Spleen (tissue), 11 donors: ENCODE results near the gene TBC1D20. TPM values are rescaled to one million over a fixed set of nuclear protein-coding genes. Genes with fewer than 3 reads are reported as not detected.
"Not testable (repeated sequence)": the region's sequence is repeated elsewhere in the genome, so short reads cannot be mapped to it uniquely, and the experiment has no call there.

Experiments used
- DNase-seq: peaks from one replicate; pipeline ENCODE4 v3.0.0-alpha.2; 2020
- H3K27ac ChIP-seq, 8 donors: fragments of 200-600 bp; sonication (generic) in 7 of 8; 1 replicate in 4 of 8; 2 replicates in 4 of 8; pipeline versions ENCODE4 v1.5.0 to v1.8.0; 2016 to 2021; ENCODE audit warnings: inconsistent platforms in 4 of 8, mild to moderate bottlenecking in 4 of 8, moderate library complexity in 1 of 8
- H3K27me3 ChIP-seq, 7 donors: fragments of 200-600 bp; sonication (generic) in 6 of 7; replicated peaks in 1 of 7; 1 replicate in 4 of 7; 2 replicates in 3 of 7; pipeline versions ENCODE4 v1.5.0 to v1.8.0; 2016 to 2021; ENCODE audit warnings: inconsistent platforms in 3 of 7, mild to moderate bottlenecking in 1 of 7
- H3K36me3 ChIP-seq, 6 donors: fragments of 200-600 bp; sonication (generic) in 5 of 6; 1 replicate in 4 of 6; 2 replicates in 2 of 6; pipeline versions ENCODE4 v1.5.0 to v1.8.0; 2016 to 2021; ENCODE audit warnings: inconsistent platforms in 2 of 6
- H3K4me1 ChIP-seq, 6 donors: fragments of 200-600 bp; sonication (generic) in 5 of 6; 1 replicate in 3 of 6; 2 replicates in 3 of 6; pipeline versions ENCODE4 v1.5.0 to v1.8.0; 2016 to 2021; ENCODE audit warnings: inconsistent platforms in 3 of 6
- H3K4me3 ChIP-seq, 8 donors: fragments of 200-600 bp; sonication (generic) in 7 of 8; 1 replicate in 4 of 8; 2 replicates in 4 of 8; pipeline versions ENCODE4 v1.5.0 to v1.8.0; 2016 to 2021; ENCODE audit warnings: inconsistent platforms in 4 of 8, mild to moderate bottlenecking in 4 of 8, moderate library complexity in 2 of 8
- H3K9me3 ChIP-seq, 8 donors: fragments of 200-600 bp; sonication (generic) in 7 of 8; 1 replicate in 4 of 8; 2 replicates in 4 of 8; pipeline versions ENCODE4 v1.5.0 to v1.8.0; 2016 to 2021; ENCODE audit warnings: inconsistent platforms in 4 of 8
- POLR2A ChIP-seq, 3 donors: fragments of 450-650 bp; IDR thresholded peaks; one replicate each; pipeline ENCODE4 v1.5.1; 2017; ENCODE audit warnings: antibody characterized with exemption in 3 of 3, mild to moderate bottlenecking in 1 of 3
- POLR2AphosphoS5 ChIP-seq, 3 donors: sonication (generic); formaldehyde crosslinking; IDR thresholded peaks; one replicate each; pipeline ENCODE4 v1.5.1; 2017; ENCODE audit warnings: antibody characterized with exemption in 3 of 3
- WGBS, 5 donors: extraction: QIAGEN DNeasy Blood & Tissue Kit in 3 of 5; methylation state at CpG; one replicate each; pipeline versions ENCODE4 v1.1.5 to v1.1.7; 2013 to 2018; 5-methylcytosine and 5-hydroxymethylcytosine counted together
- intact Hi-C: fragments of 100-400 bp; cut with DNase I; formaldehyde crosslinking; loops from one replicate; pipeline ENCODE4 v1.15.0; 2023; ENCODE audit warnings: low total_unique reads
- polyA plus RNA-seq, 3 donors: library from polyadenylated mRNA; stranded (reverse); fragments of 200-250 nt; gene quantifications; one replicate each; pipeline ENCODE4 v1.2.1, GENCODE V29; 2013
- total RNA-seq, 7 donors: library from RNA; depleted of rRNA in 3 of 7; stranded (reverse); fragments of >200 nt in 3 of 7; fragmentation: NEBNext Ultra II Directional in 4 of 7; extraction: Animal tissue kit (Norgen Biotek cat#: 25700) in 4 of 7; gene quantifications; one replicate each; pipeline versions ENCODE4 v1.1.0 to v1.2.1, GENCODE V29; 2016 to 2021
- TF ChIP-seq, protein P1 (sequence below), 11 experiments: fragments of 200-600 bp in 7 of 11; fragments of 450-650 bp in 4 of 11; sonication (generic) in 4 of 11; IDR thresholded peaks in 8 of 11; conservative IDR thresholded peaks in 3 of 11; 1 replicate in 7 of 11; 2 replicates in 4 of 11; pipeline versions ENCODE4 v1.4.0 to v1.8.0; 2016 to 2021; ENCODE audit warnings: antibody characterized with exemption in 11 of 11, inconsistent platforms in 4 of 11, mild to moderate bottlenecking in 1 of 11
- donor health status: healthy with polysubstance abuse.
- donor health status: DM: no; HTN: no; CAD: no; lungs with moderate emphysema.
- donor health status: DM: no; HTN: no; CAD: no.
- donor health status: Bipolar disorder and iron deficiency.
- donor health status: healthy.
- donor health status: DM: no; HTN: no; CAD: no.
- donor health status: DM: yes; HTN: yes; CAD: no.

The TBC1D20 gene
- total and polyA plus RNA-seq, 10 donors: 9.2 to 41.0 (median 32.8) TPM

DNA sequence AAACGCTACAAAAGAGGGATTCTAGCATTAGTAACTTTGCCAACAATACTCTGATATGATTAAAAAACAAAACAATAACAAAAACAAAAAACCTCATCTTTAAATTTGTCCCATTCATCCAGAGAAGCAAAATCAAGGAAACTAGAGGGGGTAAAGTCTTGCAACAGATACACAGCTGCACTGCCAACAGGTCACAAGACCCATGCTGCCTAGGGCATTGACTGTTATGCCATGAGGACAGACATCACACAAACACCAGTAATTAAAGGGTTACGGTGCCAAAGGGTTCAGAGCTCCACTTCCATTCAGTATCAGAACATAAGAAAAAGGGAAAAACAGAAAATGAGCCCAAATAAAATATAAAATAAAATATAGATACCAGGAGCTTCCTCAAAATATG, 1.6 kb downstream of the TBC1D20 start:
- H3K4me1 ChIP-seq: peaks cover 25 to 64% (median 51%) of the 10 kb centered on the region in 6 donors
- H3K36me3 ChIP-seq: no peaks in the 10 kb centered on the region
- DNase-seq: no peak
- peak overlapping the region in 1 of 8 donors; percentile 97 for H3K27ac ChIP-seq
- H3K9me3 ChIP-seq: no peaks in the 10 kb centered on the region
- no peaks in the 10 kb centered on the region for H3K27me3 ChIP-seq
- H3K4me3 ChIP-seq: peak overlapping the region in 3 of 8 donors; percentile 86 to 92 (median 87)
- intact Hi-C loops: no loop called here
- TF ChIP-seq POLR2A (IDR thresholded peaks at IDR 0.05) (no peak), POLR2AphosphoS5 (IDR thresholded peaks at IDR 0.05) (no peak)
- TF ChIP-seq, protein P1, sequence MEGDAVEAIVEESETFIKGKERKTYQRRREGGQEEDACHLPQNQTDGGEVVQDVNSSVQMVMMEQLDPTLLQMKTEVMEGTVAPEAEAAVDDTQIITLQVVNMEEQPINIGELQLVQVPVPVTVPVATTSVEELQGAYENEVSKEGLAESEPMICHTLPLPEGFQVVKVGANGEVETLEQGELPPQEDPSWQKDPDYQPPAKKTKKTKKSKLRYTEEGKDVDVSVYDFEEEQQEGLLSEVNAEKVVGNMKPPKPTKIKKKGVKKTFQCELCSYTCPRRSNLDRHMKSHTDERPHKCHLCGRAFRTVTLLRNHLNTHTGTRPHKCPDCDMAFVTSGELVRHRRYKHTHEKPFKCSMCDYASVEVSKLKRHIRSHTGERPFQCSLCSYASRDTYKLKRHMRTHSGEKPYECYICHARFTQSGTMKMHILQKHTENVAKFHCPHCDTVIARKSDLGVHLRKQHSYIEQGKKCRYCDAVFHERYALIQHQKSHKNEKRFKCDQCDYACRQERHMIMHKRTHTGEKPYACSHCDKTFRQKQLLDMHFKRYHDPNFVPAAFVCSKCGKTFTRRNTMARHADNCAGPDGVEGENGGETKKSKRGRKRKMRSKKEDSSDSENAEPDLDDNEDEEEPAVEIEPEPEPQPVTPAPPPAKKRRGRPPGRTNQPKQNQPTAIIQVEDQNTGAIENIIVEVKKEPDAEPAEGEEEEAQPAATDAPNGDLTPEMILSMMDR (IDR thresholded peaks at IDR 0.05 in 8 of 11, conservative IDR thresholded peaks at IDR 0.05 in 3 of 11): no peak
- 58 to 78% (median 63%) methylated on average over 2 of the region's 2 CpGs for WGBS, 5 donors

DNA sequence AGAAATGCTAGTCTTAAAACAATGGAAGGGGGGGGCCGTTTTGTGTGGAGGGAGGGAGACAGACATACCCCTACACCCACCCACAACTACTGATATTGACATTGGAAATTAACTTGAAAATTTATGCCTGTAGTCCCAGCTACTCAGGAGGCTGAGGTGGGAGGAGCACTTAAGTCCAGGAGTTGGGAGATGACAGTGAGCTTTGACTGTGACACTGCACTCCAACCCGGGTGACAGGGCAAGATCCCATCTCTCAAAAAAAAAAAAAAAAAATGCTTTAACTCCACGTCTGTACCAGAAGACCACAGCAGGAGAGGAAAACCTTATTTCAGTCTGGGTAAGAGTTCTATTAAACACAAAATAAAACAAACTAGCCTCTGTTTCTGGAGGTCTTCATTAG, 2.2 kb downstream of the TBC1D20 start:
- no peak for DNase-seq
- peaks cover 25 to 68% (median 51%) of the 10 kb centered on the region in 6 donors for H3K4me1 ChIP-seq
- TF ChIP-seq POLR2A (IDR thresholded peaks at IDR 0.05): no peak
- TF ChIP-seq, protein P1 (IDR thresholded peaks at IDR 0.05 in 8 of 11, conservative IDR thresholded peaks at IDR 0.05 in 3 of 11): no peak
- TF ChIP-seq POLR2AphosphoS5 (IDR thresholded peaks at IDR 0.05): no peak
- H3K9me3 ChIP-seq: no peaks in the 10 kb centered on the region
- H3K27ac ChIP-seq: no peak overlapping the region
- no peaks in the 10 kb centered on the region for H3K36me3 ChIP-seq
- WGBS, 5 donors: 26 to 46% (median 43%) methylated on average over 3 of the region's 3 CpGs
- H3K27me3 ChIP-seq: no peaks in the 10 kb centered on the region
- intact Hi-C loops: no loop called here
- peak overlapping the region in 1 of 8 donors; percentile 92 for H3K4me3 ChIP-seq

DNA sequence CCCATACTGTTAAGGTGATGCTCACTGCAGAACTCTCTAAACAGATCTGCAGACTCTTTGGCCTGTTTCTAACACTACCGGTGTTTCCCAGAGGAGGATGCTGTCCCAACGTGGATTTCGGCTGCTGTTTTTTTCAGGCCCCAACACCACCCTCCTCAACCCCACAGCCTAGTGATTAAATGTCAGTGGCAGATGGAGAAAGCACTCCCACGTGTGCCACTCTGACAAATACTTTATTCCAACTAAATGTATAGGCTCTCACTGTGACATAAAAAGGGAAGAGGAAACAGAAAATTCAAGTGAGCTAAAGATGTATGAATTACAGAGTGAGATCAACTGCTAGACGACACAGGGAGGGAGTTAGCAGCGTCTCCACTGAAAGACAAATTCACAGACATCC, 3.6 kb downstream of the TBC1D20 start:
- H3K4me3 ChIP-seq: no peak overlapping the region
- TF ChIP-seq, protein P1 (IDR thresholded peaks at IDR 0.05 in 8 of 11, conservative IDR thresholded peaks at IDR 0.05 in 3 of 11): no peak
- no peak for TF ChIP-seq POLR2A (IDR thresholded peaks at IDR 0.05)
- H3K4me1 ChIP-seq: peaks cover 25 to 71% (median 51%) of the 10 kb centered on the region in 6 donors
- H3K9me3 ChIP-seq: no peaks in the 10 kb centered on the region
- DNase-seq: no peak
- intact Hi-C loops: no loop called here
- H3K27me3 ChIP-seq: no peaks in the 10 kb centered on the region
- H3K36me3 ChIP-seq: no peaks in the 10 kb centered on the region
- 40 to 50% (median 46%) methylated on average over 6 of the region's 6 CpGs for WGBS, 5 donors
- peak overlapping the region in 1 of 8 donors; percentile 28 for H3K27ac ChIP-seq

DNA sequence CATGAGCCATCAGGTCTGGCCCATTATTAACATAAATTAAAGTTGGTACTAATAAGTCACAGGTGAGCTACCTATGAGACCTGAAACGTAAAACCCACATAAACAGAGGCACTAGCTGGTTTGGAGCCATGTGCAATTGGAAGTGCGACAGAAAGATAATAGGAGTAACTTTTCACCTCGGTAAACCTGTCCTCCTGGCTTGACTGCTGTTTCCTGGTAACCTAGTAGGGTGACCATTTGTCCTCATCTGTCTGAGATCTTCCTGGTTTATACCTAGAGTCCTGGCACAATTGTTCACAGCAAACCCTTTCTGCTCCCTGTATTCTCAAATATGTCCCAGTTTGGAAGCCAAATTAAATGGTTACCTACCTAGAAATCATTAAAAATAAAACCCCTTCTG, 7.4 kb downstream of the TBC1D20 start:
- no peak overlapping the region for H3K27ac ChIP-seq
- DNase-seq: no peak
- TF ChIP-seq POLR2A (IDR thresholded peaks at IDR 0.05) (no peak), POLR2AphosphoS5 (IDR thresholded peaks at IDR 0.05) (no peak)
- TF ChIP-seq, protein P1 (IDR thresholded peaks at IDR 0.05 in 8 of 11, conservative IDR thresholded peaks at IDR 0.05 in 3 of 11): no peak
- H3K9me3 ChIP-seq: no peaks in the 10 kb centered on the region
- intact Hi-C loops: no loop called here
- no peak overlapping the region for H3K4me3 ChIP-seq
- peaks cover 7 to 60% (median 28%) of the 10 kb centered on the region in 6 donors for H3K4me1 ChIP-seq
- 77 to 89% (median 86%) methylated on average over 3 of the region's 3 CpGs for WGBS, 5 donors
- peaks cover 0 to 17% (median 0%) of the 10 kb centered on the region in 6 donors for H3K36me3 ChIP-seq
- no peaks in the 10 kb centered on the region for H3K27me3 ChIP-seq

DNA sequence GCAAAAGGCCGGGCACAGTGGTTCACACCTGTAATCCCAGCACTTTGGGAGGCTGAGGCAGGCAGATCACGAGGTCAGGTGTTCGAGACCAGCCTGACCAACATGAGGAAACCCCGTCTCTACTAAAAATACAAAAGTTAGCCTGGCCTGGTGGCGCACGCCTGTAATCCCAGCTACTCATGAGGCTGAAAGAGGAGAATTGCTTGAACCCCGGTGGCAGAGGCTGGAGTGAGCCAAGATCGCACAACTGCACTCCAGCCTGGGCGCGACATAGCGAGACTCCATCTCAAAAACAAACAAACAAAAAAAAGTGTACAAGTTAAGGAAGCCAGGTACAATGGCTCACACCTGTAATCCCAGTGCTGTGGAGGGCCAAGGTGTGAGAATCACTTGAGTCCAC, 10.3 kb downstream of the TBC1D20 start:
- DNase-seq, H3K27ac ChIP-seq, H3K9me3 ChIP-seq, H3K27me3 ChIP-seq, H3K4me3 ChIP-seq, intact Hi-C loops: not testable (repeated sequence)
- Histone ChIP-seq H3K36me3 (peaks cover 0 to 29% (median 3%) of the 10 kb centered on the region in 6 donors), H3K4me1 (peaks cover 0 to 35% (median 3%) of the 10 kb centered on the region in 6 donors)
- 87 to 92% (median 90%) methylated on average over 11 of the region's 11 CpGs for WGBS, 5 donors
